Thoracic aorta endothelial cell (primary cell): Measurements from ENCODE around the gene TTLL6. TPM values are rescaled to one million over a fixed set of nuclear protein-coding genes. Genes with fewer than 3 reads are reported as not detected.

Source experiments
- small RNA-seq: library from RNA; depleted of rRNA; stranded (forward); fragments of <200 nt; gene quantifications from one replicate; pipeline ENCODE3, GENCODE V24; 2012
- total RNA-seq: library from RNA; depleted of rRNA; stranded (reverse); fragments of >200 nt; gene quantifications from 2 replicates; pipeline ENCODE4 v1.2.3, GENCODE V29; 2012

TTLL6 gene
- total RNA-seq = 0.07 TPM in 1 of 2 replicates, not detected in the other

GRCh38 chr17:48816774-48817590 is at the start of gene TTLL6:
Gene TTLL6 (minus strand): TSS chr17:48817229. CDS start chr17:48817072, 157 bp downstream.

GRCh38 chr17:48830840-48831548 is 14.0 kb upstream of the TTLL6 start, which contains the start of gene CALCOCO2:
Gene CALCOCO2 (plus strand): TSS chr17:48831035. CDS start chr17:48841708, 10,673 bp downstream.

DNA sequence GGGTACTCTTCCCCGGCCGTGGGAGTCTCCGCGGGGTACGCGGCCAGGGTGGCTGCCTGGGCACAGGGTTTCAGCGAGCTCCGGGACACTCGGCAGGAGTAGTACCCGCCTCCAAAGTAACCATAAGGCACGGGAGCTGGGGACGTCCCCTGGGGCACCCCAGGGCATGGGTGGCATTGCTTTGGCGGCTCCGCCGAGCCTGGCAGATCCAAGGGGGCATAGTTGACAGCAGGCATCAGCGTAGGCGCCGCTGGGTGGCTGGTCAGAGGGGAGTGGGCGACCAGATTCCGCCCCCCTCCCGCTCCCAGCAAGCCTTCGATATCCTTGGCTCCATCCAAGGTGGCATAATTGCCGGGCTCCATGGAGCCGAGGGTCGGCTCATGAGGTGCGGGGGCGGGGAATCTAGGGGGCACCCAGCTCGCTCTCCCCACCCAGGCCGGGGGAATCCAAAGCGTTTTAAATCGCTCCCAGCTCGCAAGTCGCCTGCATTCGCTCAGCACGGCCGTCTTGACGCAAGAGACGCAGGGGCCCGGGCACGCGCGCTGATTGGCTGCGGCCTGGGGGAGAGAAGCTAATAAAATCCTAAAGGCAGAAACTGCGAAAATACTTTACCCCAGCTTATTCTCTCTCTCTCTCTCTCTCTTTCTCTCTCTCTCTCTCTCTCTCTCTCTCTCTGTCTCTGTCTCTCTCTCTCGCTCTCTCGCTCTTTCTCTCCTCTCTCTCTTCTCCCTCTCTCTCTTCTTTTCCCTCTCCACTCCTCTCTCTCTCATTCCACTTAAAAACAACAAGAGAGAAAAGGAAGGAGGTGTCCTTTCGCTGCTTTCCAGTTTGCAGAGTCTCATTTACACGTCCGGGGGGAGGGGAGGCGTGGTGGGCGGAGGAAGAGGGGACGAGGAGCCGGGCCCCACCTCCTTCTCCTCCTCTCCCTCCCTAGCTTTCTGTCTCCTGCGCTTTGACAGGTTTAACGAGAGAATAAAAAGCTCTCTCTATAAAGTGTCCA is 88.5 kb downstream of the TTLL6 start, which contains the start of gene HOXB13:
Gene HOXB13 (minus strand): TSS at position 519 of the 1,000 bp plus-strand sequence. CDS start 157 bp downstream, at position 362.

DNA sequence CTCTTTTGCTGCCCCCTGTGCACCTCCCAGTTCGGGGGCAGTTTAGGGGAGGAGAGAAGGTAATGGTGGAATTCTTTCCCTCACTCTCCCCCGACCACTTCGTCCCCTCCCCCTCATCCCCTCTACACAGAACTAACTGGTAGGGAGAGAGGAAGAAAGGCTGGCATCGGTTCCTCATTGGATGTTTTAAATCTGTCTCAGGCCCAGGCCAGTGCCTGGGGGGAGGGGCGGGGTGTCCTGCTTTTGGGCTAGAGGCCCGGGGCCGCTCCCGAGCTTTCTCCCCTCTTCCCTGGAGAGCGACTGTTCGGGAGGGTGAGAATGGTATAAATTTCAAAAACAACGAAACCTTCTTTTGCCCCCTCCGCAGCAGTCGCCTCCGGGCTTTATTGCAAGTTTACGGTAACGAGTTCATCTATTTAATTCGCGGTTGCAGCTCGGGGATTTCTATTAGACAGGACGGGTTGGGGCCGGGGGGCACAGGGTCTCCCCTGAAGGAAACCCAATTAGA is 94.1 kb downstream of the TTLL6 start, which contains the start of gene PRAC2:
Gene PRAC2 (plus strand): TSS at position 271 of the 508 bp plus-strand sequence. CDS start 1,226 bp downstream, outside the sequence.

DNA sequence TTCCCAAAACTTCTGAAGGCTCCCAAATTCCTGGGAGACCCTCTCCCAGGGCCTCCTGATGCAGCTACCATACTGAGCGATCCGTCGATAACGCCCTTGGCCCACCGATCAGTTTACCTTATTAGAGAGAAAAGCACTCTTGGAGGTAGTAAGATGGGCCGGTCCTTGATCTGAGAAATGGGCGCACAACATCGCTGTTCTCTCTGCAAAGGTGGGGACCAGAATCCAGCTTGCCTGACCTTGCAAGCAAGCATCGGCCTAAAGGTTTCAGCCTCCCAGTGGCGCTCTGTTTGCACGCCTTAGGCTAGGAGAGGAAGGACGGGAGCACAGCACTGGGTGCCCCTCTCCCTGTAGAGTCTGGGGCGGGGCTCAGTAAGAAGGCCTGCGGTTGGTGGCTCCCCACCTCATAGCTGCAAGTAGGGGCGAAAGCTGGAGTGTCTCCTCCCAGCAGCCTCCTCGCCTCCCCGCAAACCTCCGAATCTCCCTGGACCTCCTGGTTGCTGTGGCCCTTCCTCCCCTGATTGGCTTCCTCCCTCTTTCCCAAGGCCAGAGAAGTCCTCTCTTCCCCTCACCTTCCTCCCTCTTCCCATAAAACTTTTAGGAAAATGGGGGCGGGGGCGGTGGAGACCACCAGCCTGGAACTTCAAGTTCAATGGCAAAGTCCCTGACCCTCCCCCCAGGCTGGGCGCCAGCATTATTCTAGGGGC is 94.7 kb downstream of the TTLL6 start, which contains the start of gene PRAC1:
Gene PRAC1 (minus strand): TSS at position 318 of the 707 bp plus-strand sequence. CDS start 126 bp downstream, at position 192.

Small RNA genes lying within 50 kb of the gene (small RNA-seq; reads per million reads assigned to genes)
- gene COX6B1P2 = not detected
- gene MIR3185 = not detected
- gene RF02132 = not detected
- not detected for gene RF02133
- gene RN7SL125P = not detected

Other genes with a start within 250 kb of the TTLL6 start
- 4.8 and 15.7 TPM in 2 replicates for gene HOXB4, start 238.9 kb downstream of the TTLL6 start, total RNA-seq
- 15.2 and 47.1 TPM in 2 replicates for gene HOXB3, start 227.0 kb downstream of the TTLL6 start, total RNA-seq
- 0.13 and 1.5 TPM in 2 replicates for gene HOXB5, start 223.4 kb downstream of the TTLL6 start, total RNA-seq
- 2.5 and 34.7 TPM in 2 replicates for gene HOXB6, start 212.2 kb downstream of the TTLL6 start, total RNA-seq
- gene HOXB7, start 206.2 kb downstream of the TTLL6 start, total RNA-seq = 1.1 and 13.4 TPM in 2 replicates
- gene HOXB8, start 201.9 kb downstream of the TTLL6 start, total RNA-seq = 2.9 TPM in 1 of 2 replicates, not detected in the other
- 1.4 TPM in 1 of 2 replicates, not detected in the other for gene HOXB9, start 190.9 kb downstream of the TTLL6 start, total RNA-seq
- gene PRAC1, start 94.7 kb downstream of the TTLL6 start, total RNA-seq = not detected in 2 replicates
- not detected in 2 replicates for gene PRAC2, start 94.0 kb downstream of the TTLL6 start, total RNA-seq
- gene HOXB13, start 88.5 kb downstream of the TTLL6 start, total RNA-seq = 0.07 TPM in 1 of 2 replicates, not detected in the other
- 63.4 and 71.3 TPM in 2 replicates for gene CALCOCO2, start 13.8 kb upstream of the TTLL6 start, total RNA-seq
- gene ATP5MC1, start 75.6 kb upstream of the TTLL6 start, total RNA-seq = 64.4 and 105 TPM in 2 replicates
- 89.1 and 89.4 TPM in 2 replicates for gene UBE2Z, start 91.2 kb upstream of the TTLL6 start, total RNA-seq
- gene SNF8, start 127.6 kb upstream of the TTLL6 start, total RNA-seq = 84.4 and 107 TPM in 2 replicates
- not detected in 2 replicates for gene GIP, start 151.4 kb upstream of the TTLL6 start, total RNA-seq
- gene IGF2BP1, start 180.2 kb upstream of the TTLL6 start, total RNA-seq = 1.5 and 5.1 TPM in 2 replicates